GM12872 (cell line): ENCODE measurements around the gene C1QTNF1.

Experiments used
- TF ChIP-seq, protein P1 (sequence below): IDR thresholded peaks from 3 replicates; pipeline ENCODE4 v1.5.1; 2011; ENCODE audit warnings: low read depth, mild to moderate bottlenecking, low read length, moderate library complexity; ENCODE audit not compliant: insufficient read depth

Gene C1QTNF1

DNA sequence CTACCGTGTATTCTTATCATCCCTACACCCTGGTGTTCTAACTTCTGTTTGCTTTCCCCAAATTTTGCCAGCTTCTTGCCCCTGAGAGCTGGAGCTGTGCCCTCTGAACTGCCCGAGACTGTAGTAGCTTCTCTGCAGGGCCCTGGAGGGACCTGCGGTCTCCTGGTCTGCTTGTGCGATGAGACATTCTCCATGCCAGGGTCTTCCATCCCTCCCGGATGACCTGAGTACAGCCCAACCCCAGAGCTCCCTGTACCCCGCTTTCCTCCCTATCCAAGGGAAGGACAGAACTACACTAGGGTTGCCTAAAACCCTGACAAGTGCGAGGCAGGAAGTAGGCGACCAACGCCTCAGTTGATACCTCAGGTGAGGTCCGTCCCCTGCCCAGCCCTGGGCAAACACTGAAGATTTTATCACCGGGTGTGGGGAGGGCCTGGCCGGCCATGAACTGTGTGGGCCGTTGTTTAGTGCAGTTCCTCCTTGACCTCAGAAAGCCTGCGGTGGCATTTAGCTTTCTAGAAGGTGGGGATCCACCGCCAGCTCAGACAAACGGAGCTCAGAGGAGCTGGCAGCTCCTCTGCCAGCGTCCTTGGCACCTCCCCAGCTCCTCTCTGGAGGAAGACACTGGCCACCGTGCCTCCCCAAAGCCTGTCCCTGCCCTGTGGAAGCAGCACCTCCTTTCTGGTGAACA, 28.1 kb upstream of the C1QTNF1 start:
- TF ChIP-seq, protein P1, sequence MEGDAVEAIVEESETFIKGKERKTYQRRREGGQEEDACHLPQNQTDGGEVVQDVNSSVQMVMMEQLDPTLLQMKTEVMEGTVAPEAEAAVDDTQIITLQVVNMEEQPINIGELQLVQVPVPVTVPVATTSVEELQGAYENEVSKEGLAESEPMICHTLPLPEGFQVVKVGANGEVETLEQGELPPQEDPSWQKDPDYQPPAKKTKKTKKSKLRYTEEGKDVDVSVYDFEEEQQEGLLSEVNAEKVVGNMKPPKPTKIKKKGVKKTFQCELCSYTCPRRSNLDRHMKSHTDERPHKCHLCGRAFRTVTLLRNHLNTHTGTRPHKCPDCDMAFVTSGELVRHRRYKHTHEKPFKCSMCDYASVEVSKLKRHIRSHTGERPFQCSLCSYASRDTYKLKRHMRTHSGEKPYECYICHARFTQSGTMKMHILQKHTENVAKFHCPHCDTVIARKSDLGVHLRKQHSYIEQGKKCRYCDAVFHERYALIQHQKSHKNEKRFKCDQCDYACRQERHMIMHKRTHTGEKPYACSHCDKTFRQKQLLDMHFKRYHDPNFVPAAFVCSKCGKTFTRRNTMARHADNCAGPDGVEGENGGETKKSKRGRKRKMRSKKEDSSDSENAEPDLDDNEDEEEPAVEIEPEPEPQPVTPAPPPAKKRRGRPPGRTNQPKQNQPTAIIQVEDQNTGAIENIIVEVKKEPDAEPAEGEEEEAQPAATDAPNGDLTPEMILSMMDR: no peak

DNA sequence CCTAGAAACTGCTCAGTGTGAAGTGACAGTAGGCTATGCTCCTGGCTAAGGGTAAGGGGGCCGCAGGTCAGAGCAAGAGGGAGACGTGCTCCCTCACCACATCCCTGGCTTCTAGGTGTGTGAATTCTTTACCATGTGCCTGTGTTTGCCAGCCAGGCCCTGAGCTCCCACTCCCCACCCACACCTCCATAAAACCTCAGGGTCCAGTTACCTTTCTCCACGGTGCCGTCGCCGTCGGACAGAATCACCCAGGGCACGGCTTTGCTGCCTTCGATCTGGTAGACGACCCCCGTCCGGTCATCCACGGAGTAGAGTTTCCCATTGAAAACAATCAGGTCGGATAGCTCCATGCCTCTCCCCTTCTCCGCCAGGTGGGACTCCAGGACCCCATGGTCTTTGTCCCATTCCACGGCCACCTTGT, 27.2 kb upstream of the C1QTNF1 start:
- TF ChIP-seq, protein P1: no peak

DNA sequence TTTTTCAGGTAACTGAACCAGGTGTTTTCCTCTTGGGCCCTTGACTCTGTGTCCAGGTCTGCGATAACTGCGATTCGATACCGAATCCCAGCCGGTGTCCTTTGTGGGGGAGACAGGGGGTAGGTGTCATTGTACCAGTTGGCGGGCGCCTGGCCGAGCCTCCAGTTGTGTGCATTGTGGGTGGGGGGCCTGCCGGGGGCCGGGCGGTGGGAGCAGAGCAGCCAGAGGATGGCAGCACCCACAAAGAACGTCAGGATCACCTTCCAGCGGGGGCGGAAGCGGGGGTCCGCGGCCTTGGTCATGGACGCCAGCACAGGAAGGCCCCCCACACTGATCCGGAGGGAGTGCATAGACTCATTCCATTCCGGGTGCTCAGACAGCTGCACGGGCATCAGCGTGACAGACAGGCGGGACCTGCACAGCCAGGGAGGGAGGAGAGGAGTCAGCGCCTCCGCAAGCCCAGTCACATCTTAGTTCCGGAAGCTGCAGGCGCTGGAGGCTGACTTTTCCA, 26.7 kb upstream of the C1QTNF1 start:
- TF ChIP-seq, protein P1: no peak

DNA sequence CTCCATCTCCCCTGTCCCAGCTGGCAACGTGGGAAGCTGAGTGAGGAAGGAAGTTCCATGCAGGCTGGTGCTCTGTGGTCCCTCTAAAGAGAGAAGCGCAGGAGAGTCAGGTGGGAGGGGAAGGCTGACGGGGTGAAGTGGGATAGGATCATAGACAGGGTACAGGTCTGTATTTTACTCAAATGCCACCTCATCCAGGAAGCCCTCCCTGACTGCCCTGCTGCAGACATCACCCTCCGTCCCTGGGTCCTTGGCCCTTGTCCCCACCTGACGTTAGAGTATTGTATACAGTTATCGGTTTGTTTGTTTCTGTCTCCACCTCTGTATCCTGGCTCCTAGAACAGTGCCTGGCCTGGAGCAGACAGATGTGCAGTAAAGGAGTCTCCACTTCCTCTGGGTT, 26.1 kb upstream of the C1QTNF1 start:
- TF ChIP-seq, protein P1: no peak

DNA sequence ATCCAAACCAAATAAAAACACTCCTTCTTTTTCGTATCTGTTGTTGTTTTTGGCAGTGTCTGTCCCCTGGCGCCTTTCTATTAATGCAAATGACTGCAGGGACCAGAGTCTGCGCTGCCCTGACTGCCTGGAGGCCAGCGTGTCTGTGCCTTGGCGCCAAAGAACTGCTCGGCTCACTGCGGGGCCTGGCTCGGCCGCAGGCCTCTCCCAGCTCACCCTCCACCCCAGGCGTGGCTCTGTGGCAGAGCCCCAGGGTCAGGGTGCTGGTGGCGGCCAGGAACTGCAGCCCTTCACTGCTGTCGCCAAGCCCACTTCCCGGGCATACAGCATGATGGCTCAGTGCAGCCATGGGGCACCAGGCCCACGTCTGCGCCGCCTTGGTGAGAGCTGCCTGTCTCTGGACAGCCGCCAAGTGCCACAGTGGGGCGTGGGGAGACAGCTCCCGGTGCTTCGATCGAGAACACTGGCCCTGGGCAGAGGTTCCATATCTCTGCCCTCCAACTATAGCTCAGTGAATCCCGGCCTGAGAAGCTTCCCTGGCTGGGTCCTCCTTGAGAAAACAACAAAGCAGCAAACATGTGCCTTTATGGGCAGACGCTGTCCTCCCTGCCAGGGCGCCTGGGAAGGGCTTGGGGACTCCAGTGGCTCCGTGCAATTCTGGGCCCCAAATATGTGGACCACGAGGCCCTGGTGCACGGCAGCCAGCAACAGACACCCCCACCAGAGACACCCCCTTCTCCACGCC, 25.5 kb upstream of the C1QTNF1 start:
- TF ChIP-seq, protein P1: no peak

DNA sequence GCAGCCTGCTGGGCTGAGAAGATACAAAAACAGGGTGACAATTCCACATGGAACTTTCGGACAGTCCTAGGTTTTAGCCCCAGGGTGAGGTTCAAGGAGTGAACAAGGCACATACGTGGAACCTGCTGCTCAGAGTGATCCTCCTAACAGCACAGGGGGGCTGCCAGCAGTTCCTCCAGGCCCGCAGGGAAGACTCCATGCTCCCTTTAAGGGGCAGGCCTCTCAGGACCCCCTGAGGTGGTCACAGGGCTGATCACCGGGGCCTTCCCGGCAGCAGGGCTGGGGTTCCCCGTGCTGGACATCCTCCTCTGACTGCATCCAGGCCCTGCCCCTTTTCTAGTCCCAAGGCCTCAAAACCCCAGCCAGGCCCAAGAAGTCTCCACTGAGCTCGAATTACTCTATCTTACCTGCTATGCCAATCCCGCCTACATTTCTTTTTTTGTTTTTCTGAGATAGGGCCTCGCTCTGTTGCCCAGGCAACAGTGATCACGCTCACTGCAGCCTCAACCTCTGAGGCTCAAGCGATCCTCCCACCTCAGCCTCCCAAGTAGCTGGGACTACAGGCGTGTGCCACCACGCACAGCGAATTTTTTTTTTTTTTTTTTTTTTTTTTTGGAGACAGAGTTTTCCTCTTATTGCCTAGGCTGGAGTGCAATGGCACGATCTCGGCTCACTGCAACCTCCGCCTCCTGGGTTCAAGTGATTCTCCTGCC, 24.8 kb upstream of the C1QTNF1 start:
- TF ChIP-seq, protein P1: no peak

DNA sequence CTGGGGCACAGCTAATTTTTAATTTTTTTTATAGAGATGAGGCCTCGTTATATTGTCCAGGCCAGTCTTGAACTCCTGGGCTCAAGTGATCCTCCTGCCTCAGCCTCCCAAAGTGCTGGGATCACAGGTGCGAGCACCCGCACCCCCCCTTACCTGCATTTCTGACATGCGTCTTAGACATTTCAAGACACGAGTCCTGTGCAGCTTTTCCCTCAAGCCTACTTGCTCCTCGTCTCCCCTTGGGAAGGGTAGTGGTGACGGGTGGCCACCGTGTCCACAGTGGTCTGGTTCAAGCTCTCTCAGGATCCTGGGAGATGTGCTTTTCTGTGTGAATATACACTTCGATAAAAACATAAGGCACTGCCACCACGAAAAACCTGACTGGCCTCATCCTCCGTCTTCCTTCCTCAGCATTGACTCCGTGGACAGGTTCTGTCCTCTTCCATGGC, 24.0 kb upstream of the C1QTNF1 start:
- TF ChIP-seq, protein P1: no peak
